Esophagus squamous epithelium (tissue), 4 donors: Measurements from ENCODE around the gene LILRA5.

ENCODE experiments used
- POLR2A ChIP-seq, 4 donors: fragments of 450-650 bp; IDR thresholded peaks; one replicate each; pipeline ENCODE4 v1.6.1; 2017; ENCODE audit warnings: antibody characterized with exemption in 4 of 4, mild to moderate bottlenecking in 4 of 4, moderate library complexity in 3 of 4
- TF ChIP-seq, protein P1 (sequence below), 6 experiments: fragments of 450-650 bp in 4 of 6; fragments of 200-600 bp in 2 of 6; sonication (generic) in 2 of 6; IDR thresholded peaks; one replicate each; pipeline ENCODE4 v1.5.1; 2016 to 2019; ENCODE audit warnings: antibody characterized with exemption in 6 of 6, mild to moderate bottlenecking in 4 of 6, moderate library complexity in 4 of 6

DNA sequence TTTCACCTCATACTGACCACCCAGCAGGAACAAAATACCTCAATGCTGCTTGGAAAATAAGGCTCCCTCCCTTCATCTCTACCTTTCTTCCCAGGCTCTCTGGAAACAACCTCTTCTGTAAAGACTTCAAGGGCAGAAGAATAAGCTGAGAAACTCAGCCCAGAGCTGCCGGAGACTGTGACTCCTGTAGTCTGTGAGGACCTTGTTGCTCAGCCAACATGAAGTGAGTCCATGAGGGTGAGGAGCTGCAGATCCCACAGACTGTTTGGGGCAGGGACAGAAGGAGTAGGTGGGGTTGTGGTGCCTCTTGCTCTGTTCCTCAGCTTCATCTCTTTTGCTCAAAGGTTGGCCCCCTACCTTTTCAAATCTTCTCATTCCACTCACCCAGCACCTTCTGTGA lies 7.8 kb downstream of the LILRA5 start:
- TF ChIP-seq, protein P1, sequence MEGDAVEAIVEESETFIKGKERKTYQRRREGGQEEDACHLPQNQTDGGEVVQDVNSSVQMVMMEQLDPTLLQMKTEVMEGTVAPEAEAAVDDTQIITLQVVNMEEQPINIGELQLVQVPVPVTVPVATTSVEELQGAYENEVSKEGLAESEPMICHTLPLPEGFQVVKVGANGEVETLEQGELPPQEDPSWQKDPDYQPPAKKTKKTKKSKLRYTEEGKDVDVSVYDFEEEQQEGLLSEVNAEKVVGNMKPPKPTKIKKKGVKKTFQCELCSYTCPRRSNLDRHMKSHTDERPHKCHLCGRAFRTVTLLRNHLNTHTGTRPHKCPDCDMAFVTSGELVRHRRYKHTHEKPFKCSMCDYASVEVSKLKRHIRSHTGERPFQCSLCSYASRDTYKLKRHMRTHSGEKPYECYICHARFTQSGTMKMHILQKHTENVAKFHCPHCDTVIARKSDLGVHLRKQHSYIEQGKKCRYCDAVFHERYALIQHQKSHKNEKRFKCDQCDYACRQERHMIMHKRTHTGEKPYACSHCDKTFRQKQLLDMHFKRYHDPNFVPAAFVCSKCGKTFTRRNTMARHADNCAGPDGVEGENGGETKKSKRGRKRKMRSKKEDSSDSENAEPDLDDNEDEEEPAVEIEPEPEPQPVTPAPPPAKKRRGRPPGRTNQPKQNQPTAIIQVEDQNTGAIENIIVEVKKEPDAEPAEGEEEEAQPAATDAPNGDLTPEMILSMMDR (IDR thresholded peaks at IDR 0.05), result no peak
- TF ChIP-seq POLR2A (IDR thresholded peaks at IDR 0.05), result no peak
